Mononuclear cell (primary cell): ENCODE measurements around the gene SNN. TPM values are rescaled to one million over a fixed set of nuclear protein-coding genes. Genes with fewer than 3 reads are reported as not detected.

Experiments
- H3K27me3 ChIP-seq: 2 replicates; pipeline ENCODE4 v1.6.0; 2011; ENCODE audit warnings: low read length, control low read depth; ENCODE audit not compliant: insufficient read depth
- H3K4me1 ChIP-seq: 2 replicates; pipeline ENCODE4 v1.5.1; 2011; ENCODE audit warnings: mild to moderate bottlenecking, low read length, control low read depth; ENCODE audit not compliant: insufficient read depth
- H3K4me3 ChIP-seq: 2 replicates; pipeline ENCODE4 v1.5.1; 2011; ENCODE audit warnings: mild to moderate bottlenecking, low read length, moderate library complexity
- H3K9me3 ChIP-seq: 2 replicates; pipeline ENCODE4 v1.5.1; 2011; ENCODE audit warnings: low read depth, mild to moderate bottlenecking, control low read depth, low read length
- total RNA-seq: library from RNA; depleted of rRNA; stranded (reverse); fragments of >200 nt; gene quantifications from one replicate; pipeline ENCODE4 v1.2.3, GENCODE V29; 2012

The SNN gene
- total RNA-seq, 1 donor: 115 TPM

DNA sequence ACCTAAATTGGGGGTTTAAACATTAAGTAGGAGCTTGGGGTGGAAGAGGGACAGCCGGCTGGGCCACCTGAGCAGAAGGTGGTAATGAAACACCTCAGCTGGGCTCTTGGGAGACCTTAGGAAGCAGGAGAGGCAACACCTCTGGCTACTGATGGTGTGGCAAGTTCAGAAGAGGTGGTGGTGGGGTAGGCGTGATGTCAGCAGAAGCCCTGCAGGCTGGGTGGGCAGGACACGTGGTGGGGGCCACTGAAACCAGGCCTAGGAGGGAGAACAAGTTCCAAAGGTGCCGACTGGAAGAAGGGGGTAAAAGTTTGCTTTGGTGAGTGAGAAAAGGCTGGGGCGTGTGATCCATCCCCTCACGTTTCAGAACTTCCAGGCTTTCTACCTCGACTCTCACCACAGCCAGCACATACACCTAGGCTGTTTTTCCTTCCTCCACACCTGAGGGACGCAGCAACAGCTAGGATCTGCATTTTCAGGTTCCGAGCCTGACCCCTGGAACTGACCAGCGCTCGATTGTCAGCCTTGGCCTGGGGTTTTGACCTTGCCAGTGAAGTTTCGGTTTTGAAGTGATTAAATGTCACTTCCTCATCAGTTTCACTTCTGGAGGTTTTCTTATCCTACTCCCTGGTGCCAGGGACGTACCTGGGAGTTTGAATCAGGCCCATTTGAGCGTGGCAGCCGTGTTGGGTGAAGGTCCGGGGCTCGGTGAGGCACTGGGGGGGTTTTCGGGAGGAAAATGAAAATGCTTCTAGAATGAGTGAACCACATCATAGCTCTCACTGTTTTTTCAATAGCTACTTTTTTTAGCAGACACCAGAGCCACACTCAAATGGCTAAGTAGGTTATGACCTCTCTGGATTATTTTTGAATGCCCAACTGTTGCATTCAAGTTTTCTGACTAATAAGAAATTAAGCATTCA lies 10.0 kb downstream of the SNN start:
- Histone ChIP-seq H3K9me3 (no peaks in the 10 kb centered on the region), H3K4me3 (no peak overlapping the region), H3K27me3 (no peaks in the 10 kb centered on the region), H3K4me1 (peaks cover 95% of the 10 kb centered on the region)

DNA sequence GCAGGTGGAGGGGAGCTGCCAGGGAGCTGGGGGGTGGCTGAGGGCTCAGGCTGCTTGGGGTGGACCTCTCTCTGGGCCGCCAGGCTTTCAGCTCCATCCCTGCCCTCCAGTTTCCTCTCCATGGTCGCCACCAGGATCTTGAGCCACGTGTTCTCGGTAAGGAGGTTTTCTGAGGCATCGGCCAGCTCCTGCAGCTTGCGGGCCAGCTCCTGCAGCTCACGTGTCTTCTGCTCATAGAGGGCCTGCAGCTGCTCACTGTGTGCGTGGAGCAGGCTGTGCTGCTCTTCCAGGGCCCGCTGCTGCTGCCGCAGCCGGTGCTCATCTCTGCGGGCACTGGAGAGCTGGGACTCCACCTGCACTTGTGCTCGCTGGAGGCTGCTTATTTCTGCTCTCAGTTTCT lies 11.0 kb downstream of the SNN start:
- H3K4me3 ChIP-seq: no peak overlapping the region
- no peaks in the 10 kb centered on the region for H3K27me3 ChIP-seq
- H3K9me3 ChIP-seq: no peaks in the 10 kb centered on the region
- H3K4me1 ChIP-seq: peaks cover 94% of the 10 kb centered on the region

DNA sequence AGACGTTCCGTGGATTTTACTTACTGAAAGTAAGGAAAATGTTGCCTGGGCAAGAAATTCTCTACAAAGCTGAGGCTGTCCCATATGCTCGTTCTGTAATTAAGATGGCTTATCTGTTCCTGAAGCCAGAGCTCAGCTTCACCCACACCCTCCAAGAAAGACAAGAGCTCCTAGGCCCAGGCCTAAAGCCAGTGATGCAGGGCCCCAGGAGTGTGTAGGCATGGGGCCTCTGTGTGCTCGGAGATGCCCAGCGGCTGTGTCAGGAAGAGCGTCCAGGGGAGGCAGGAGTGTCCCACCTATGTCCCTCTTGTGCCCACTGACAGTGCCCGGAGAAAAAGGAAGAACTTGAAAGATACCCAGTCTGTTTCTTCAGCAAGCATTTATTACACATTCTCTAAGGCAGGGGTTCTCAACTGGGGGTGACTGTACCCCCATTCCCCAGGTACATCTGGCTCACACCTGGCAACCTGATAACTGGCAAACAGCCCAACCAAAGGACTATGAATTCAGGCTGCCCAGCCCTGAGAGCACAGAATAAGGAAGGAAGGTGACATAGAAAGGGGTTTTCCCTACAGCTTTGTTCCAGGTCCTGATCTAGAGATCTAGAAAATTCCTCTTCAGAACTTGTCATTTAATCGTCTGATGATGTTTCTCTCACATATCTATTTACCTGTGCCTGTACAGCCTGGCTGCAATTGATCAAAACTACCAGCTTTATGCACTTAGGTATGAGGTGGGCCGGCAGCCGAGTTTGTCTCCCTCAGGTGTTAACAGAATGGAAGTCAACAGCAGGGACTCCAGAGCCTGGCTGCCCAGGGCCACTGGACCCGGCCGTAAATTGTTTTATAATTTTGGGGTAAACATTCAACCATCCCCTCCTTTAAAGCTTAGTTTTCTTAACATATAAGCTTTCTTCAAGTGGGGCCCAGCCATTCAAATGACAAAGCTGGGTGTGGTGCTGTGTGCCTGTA lies 12.0 kb downstream of the SNN start:
- peaks cover 87% of the 10 kb centered on the region for H3K4me1 ChIP-seq
- H3K9me3 ChIP-seq: no peaks in the 10 kb centered on the region
- no peak overlapping the region for H3K4me3 ChIP-seq

DNA sequence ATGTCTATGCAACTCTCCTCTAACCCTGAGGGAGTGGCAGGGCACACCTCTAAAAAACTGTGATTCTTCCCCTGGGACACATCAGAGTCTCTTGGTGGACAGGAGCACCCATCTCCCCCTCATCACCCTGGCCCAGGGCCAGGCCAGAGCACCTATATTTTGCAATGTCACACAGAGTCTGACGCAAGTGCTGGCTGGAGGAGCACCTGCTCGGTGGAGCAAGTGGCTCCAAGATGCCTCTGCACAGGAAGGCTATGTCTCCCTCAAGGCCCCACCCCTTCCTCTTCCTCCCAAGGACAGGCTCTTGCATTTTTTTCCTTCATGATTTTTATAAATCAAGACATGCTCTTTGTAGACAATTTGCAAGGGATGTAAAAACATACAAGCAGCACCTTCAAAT lies 13.3 kb downstream of the SNN start:
- H3K4me3 ChIP-seq: no peak overlapping the region
- peaks cover 77% of the 10 kb centered on the region for H3K4me1 ChIP-seq
- H3K9me3 ChIP-seq: no peaks in the 10 kb centered on the region
- no peaks in the 10 kb centered on the region for H3K27me3 ChIP-seq

More for the DNA sequence above, 12.0 kb downstream of the SNN start:
- no peaks in the 10 kb centered on the region for H3K27me3 ChIP-seq

DNA sequence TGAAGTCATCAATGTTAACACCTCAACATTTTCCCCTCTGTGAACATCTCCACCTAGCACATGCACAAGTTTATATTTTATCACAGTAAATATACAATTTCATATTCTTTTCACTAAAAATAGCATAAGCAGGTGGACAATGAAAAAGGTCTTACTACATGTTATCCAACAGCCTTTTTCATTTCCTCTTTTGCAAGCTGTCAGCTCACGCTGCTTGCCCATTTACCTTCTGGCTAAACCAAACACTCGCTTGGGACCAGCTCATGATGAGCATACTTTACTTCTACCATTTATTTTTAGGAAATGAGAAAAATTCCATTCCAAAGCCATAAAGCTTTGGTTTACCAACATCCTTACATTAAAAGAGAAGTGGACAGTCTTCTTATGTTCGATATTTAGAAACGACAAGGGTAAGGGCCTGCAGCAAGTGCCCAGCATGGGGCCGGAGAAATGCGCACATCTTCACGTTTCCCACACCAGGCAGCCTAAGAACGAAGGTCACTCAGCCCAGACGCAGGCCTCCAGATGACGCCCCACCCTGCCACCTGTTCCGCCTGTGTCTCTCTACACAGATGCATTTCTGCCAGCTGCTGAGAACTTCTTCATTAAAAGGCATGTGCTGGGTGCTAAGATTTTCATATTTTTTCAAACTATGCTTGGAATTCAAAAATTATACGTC lies 13.9 kb downstream of the SNN start:
- peaks cover 71% of the 10 kb centered on the region for H3K4me1 ChIP-seq
- no peaks in the 10 kb centered on the region for H3K9me3 ChIP-seq
- no peaks in the 10 kb centered on the region for H3K27me3 ChIP-seq
- H3K4me3 ChIP-seq: no peak overlapping the region

DNA sequence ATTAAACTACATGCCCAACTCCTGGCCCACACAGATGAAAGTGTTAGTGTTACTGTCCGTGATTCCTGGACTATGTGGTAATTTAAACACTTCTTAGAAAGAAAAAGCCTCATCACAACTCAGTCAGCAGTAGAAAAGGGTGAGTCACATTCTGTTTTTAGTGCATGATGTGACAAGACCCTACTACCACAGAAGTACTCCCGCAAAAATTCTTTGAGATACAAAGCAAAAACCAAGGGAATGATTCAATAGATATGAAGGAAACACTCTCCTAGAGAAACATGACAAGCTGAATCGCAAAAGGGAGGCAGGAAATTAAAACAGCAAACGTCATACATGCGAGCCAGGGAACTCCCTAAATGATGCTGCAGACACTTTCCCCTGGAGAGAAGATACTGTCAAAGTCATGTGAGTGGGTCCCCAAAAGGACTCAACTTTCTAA lies 14.4 kb downstream of the SNN start:
- H3K9me3 ChIP-seq: no peaks in the 10 kb centered on the region
- H3K4me3 ChIP-seq: no peak overlapping the region
- no peaks in the 10 kb centered on the region for H3K27me3 ChIP-seq
- peaks cover 66% of the 10 kb centered on the region for H3K4me1 ChIP-seq

DNA sequence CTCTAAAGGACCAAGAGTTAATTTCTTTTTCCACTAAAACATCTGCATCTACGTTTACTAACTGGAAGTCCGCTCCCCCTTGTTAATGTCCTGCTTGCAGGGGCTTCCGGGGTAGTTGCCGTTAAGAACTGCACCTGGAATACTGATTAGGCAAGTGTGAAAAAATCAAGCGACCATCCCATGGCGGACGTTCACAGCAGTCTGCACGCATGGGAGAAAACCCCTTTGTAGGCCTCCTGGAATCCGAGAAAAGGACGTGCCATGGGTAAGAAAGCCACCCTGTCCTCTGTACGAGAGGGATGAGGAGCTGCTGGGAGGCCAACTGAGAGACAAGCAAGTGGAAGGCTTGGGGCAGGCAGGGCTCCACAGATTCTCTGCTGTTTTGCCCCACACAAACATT lies 14.9 kb downstream of the SNN start:
- Histone ChIP-seq H3K4me1 (peaks cover 61% of the 10 kb centered on the region), H3K9me3 (no peaks in the 10 kb centered on the region), H3K4me3 (no peak overlapping the region), H3K27me3 (no peaks in the 10 kb centered on the region)

DNA sequence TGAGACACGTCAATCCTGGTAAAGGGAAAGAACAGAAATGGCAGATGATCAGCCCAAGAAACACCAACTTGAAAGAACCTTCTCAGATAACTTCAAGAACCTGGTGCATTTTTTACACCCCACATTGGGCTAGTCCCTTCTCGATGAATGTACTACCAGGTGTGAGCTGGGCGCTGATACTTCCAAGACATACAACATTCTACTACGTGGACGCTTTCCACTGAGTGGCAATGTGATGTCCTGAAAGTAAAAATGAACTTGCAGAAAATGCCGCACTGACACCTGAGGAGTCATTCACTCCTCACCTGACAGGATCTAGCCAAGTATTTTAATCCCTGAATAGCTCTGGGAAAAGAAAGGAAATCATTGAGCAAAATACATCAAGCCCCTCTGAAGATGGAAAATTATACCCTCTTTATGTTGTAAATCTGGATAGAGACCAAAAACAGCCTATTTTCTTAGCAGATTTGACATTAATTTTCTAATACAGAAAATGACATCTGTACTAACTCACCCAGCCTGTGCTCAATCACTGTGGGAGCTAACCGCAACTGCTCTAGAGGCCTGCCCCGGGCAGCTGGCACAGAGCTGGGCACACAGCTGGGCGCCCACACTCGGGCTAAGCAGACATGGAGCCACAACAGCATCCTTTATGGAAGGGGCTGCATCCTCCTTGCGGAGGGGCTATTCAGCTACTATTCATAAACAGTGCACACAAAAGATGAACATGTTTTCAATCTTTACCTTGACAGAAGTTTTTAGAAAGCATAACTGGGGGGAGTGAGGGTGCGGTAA lies 16.2 kb downstream of the SNN start:
- H3K9me3 ChIP-seq: no peaks in the 10 kb centered on the region
- no peaks in the 10 kb centered on the region for H3K27me3 ChIP-seq
- H3K4me3 ChIP-seq: no peak overlapping the region
- peaks cover 58% of the 10 kb centered on the region for H3K4me1 ChIP-seq

DNA sequence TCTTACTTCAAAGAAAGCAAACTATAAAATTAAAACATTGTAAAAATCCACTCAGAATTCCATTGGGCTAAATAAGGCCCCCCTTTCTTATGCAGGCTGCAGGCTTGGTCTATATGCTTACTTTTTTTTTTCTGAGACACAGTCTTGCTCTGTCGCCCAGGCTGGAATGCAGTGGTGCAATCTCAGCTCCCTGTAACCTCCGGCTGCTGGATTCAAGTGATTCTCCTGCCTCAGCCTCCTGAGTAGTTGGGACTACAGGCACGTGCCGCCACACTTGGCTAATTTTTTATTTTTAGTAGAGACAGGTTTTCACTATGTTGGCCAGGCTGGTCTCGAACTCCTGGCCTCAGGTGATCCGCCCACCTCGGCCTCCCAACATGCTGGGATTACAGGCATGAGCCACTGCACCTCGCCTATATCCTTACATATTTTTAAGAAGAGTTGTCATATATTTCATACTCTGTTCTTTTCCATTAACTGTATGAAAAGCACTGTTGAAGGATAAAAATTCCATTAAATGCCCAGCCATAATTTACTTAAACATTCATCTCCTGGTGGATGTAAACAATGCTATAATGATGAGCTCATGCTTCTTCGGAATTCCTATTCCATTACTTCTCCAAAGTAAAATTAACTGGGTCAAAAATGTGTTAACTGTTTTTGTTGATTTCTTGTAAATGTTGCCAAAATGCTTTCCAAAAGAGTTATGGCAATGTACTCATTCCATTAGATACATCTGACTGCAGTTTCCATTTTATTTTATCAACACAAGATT lies 17.8 kb downstream of the SNN start:
- Histone ChIP-seq H3K4me1 (peaks cover 54% of the 10 kb centered on the region), H3K27me3 (no peaks in the 10 kb centered on the region), H3K9me3 (no peaks in the 10 kb centered on the region), H3K4me3 (no peak overlapping the region)

DNA sequence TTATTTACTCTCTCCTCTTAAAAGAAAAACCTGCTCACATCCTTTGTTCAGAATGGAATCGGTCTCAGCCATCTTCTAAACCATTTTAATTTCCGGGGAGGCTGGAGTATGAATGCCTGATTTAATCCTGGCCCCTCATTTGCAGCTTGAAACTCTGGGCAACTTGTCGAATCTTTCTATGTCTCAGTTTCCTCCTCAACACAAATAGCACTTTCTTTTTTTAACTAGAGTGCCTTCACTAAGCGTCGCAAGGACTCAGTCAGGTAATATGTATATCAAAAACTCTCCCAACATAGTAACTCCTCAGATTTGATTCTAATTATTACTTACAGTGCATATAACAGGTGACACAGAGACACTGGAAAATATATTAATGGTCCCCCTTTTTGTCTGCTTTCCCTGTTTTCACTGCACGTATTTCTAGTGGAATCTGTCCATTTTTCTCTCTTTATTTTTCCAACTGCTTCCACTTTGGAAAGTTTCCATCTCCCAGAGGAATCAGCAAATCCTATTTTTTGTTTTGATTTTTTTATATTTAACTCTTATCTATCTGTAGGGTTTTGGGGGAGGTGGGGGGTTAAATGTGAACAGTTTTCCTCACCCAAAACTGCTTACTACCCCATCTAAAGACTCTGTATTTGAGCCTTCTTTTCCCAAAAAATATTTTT lies 18.6 kb downstream of the SNN start:
- Histone ChIP-seq H3K4me1 (peaks cover 46% of the 10 kb centered on the region), H3K27me3 (no peaks in the 10 kb centered on the region)

DNA sequence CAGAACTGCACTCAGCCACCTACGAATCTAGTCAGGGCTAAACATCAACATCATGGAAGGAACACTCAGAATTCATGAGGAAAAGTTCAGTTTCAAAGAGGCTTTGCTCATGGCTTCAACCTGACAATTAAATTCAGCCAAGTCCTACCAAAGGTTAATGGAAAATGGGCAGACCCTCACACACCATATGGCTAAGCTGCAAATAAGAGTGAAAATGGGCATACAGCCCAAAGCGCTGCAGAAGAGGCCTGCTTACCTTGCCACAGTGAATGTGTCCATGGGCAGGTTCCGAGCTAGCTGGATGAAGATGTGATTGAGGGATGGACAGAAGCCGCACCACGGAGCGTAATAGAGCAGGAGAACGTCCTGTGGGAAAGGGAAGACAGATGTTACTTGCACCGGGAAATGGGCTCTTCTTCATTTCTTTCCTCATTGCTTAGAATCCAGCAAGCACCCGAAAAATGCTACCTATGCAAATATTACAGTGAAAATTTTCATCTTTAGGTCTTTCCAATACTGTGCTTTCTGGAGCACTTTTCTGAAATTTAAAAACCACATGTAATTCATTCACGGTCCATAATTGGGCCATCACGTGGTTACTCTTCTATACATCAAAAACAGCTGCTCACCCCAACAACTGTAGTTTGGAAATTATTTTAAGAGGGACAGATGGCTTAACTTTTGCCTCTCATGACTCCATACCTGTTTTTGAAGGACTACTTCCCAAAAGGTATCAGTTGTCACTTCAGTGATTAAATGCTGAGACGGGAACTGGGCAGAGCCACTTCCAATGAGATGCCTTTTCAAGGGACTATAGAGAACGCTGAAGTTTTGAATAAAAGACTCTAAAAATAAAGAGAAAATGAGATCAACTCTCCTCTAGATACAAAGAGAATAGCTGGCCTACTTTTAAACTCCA lies 19.6 kb downstream of the SNN start:
- H3K27me3 ChIP-seq: no peaks in the 10 kb centered on the region
- H3K4me3 ChIP-seq: no peak overlapping the region
- no peaks in the 10 kb centered on the region for H3K9me3 ChIP-seq
- peaks cover 37% of the 10 kb centered on the region for H3K4me1 ChIP-seq

More for the DNA sequence above, 18.6 kb downstream of the SNN start:
- Histone ChIP-seq H3K4me3 (no peak overlapping the region), H3K9me3 (no peaks in the 10 kb centered on the region)

DNA sequence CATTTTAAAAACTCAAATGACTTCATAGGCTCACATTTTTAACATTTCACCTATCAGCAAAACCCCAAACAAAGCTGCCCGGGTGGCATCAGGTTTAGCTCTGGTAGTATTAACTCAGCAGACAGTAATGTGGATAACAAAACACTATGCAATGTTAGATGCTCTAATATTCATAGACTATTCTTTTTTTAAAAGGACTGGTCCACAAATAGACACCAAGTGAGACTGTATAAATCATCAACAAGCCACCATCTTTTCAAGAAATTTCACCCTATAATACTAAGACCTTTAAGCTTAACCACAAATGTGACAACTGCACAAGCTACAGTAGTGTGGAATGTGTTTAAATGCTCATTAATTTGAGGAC lies 20.2 kb downstream of the SNN start:
- H3K27me3 ChIP-seq: no peaks in the 10 kb centered on the region
- no peak overlapping the region for H3K4me3 ChIP-seq
- H3K4me1 ChIP-seq: peaks cover 30% of the 10 kb centered on the region
- no peaks in the 10 kb centered on the region for H3K9me3 ChIP-seq
